GM18508 (cell line): ENCODE data around the gene MGAT3.

ENCODE experiments used
- ATAC-seq: cut with Tn5 transposase; IDR thresholded peaks from one replicate; pipeline ENCODE4 v1.9.1; 2021; ENCODE audit warnings: moderate number of reproducible peaks; ENCODE audit not compliant: insufficient read depth, unreplicated experiment

Gene MGAT3

DNA sequence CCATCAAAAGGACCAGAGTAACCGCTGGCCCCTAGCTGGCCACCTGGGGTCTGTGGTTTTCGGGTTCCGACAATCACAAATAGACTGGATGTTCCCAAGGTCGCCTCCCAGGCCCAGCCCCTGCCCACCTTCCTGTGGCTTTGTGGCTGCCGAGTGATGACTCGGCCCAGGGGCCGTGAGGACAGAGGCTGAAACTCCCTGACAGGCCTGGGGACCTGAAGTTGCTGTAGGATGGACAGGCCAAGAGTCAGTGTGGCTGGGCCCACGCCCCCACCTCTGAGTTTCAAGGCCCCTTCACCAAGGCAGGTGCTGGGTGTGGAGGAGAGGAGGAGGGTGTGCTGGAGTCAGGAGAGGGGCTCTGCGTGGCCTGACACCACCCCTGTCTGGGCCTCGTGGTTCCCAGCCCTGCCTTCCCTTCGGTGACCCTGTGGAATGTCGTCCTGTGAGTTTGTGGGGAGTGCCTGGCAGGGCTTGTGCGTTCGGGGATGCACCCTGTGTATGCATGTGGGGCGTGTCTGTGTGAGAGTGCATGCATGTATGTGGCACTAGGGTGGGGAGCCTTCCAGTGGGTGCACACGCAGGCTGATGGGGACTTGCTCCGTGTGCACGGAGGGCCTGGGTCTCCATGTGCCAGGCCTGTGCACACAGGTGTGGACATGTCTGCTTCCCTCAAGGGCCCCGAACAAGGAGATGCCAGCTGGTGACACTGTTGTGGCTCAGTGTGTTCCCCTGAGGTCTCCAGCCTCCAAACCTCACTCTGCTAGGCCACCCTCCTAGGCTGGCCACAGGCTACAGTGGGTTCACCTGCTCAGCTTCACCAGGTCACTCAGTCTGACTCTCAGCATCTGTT, 8.4 kb upstream of the MGAT3 start:
- no peak for ATAC-seq

DNA sequence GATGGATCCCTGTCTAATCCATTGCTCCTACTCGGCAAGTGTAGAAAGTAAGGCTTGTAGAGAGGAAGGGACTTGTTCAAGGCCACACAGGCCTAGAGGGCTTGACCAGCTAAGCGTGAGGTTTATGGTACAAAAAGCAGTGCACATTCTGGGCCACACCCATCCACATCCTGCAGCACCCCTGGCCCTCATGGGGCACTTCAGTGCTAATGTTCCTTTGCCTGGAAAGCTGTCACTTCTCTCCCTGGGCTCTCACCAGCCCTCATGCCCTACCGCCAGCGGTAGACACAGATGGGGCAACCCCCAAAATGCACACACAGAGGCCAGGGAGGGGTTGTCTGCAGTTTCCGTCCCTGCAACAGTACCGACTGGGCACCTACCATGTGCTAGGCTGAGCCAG, 7.1 kb upstream of the MGAT3 start:
- no peak for ATAC-seq

DNA sequence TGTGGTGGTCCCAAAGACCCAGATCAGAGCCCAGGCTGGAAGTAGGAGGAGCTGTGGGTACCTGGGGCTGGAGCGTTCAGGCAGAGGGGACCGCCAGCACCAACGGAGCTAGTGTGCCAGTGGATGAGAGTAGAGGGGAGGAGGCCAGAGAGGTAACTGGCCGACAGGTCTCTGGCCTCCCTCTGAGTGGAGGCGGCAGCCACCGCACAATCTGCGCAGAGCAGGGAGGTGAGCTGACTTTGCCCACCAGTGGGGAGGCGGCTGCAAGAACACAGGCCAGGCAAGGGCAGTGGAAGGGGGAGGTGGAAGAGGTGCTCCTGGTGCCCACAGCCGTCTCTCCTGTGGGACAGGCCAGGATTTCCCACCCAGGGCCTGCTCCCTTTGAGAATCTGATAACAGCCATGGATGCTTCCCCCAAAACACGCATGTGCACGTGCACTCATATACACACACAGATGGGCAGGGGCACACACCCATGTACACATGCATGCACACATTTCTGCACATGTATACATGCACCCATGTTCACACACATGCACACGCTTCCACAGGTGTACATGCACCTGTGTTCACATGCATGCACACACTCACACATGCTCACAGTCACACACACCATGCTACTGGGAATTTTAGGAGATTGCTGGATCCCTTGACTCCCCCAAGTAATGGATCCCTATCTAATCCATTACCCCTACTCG, 6.4 kb upstream of the MGAT3 start:
- no peak for ATAC-seq

GRCh38 chr22:39452740-39453040, 4.1 kb upstream of the MGAT3 start:
- ATAC-seq, result no peak

- ATAC-seq, result no peak
Observed at GRCh38 chr22:39453765-39454378, 2.9 kb upstream of the MGAT3 start.

DNA sequence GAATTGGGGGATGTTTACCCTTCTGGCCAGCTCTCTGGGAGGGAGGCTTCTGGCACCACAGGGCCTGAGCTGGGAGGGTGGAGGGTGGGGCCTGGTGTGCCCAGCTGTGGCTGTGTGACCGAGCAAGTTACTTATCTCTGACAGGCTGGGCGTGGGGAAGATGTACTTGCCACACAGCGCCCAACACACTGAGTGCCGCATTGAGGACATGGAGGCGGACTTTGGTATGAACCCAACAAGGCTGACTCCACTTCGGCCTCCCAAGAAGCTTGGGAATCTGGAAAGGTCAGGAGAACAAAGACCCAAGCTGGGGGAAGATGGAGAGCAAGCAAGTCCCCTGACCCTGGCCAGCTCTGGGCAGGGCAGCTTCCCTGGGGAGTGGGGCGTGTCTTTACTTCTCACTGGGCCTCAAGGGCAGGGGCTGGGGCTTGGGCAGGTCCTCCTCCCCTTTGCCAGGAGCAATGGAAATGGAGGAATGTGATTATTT, 2.4 kb upstream of the MGAT3 start:
- ATAC-seq, result no peak

DNA sequence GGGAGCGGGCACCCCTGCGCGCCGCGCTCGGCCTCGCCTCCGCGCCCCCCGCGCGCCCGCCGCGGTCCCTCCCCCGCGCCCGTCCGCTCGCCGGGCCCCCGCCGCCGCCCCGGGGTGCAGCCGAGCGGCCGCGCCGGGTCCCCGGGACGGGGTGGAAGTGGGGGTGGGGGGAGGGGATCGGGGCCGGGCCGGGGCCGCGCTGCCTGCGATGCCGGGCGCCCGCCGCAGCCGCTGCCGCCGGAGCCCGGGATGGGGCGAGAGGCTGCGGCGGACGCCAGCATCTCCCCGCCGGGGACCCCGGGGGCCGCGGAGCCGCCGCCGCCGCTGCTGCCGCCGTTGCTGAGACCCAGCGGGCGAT, 365 bp downstream of the MGAT3 start:
- ATAC-seq, result no peak

GRCh38 chr22:39457556-39458443, 988 bp downstream of the MGAT3 start:
- no peak for ATAC-seq

GRCh38 chr22:39458444-39459083, 1.8 kb downstream of the MGAT3 start:
- ATAC-seq, result no peak

DNA sequence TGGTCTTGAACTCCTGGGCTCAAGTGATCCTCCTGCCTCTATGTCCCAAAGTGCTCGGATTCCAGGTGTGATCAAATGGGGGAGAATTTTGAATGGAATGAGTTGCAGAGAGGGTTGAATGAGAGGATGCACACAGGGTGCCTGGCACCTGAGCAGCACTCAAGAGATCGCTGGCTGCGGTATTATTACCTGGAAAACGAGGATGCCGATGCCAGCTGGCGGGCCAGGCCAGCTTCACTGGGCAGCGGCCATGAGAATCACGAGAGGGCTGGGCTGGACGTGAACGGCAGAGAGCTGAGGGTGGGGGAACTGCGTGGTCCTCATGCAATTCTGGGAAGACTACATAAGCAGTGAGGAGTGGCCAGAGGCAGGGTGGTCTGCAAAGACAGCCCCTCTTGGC, 2.9 kb downstream of the MGAT3 start:
- ATAC-seq, result no peak

GRCh38 chr22:39462443-39463221, 5.8 kb downstream of the MGAT3 start:
- ATAC-seq, result no peak

GRCh38 chr22:39463277-39463676, 6.5 kb downstream of the MGAT3 start:
- no peak for ATAC-seq

GRCh38 chr22:39463931-39464390, 7.1 kb downstream of the MGAT3 start:
- no peak for ATAC-seq

- ATAC-seq, result no peak
Observed at GRCh38 chr22:39466228-39467006, 9.6 kb downstream of the MGAT3 start.

DNA sequence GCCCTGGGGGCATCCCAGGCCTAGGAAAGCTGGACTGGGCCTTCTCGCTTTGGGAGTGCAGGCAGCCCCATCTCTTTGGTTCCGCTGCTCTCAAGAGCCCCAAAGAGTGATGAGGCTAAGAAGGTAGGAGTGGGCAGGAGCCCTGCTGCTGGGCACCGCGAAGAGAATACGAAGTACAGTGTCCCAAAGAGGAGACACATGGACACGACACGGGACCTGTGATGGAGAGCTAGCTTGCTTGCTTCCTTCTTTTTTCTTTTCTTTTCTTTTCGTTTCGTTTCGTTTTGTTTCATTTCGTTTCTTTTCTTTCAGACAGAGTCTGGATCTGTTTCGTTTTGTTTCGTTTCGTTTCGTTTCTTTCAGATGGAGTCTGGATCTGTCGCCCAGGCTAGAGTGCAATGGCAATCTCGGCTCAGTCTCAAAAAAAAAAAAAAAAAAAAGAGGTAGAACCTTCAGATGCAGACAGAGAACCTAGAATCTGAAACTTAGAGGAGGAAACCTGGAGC, 10.6 kb downstream of the MGAT3 start:
- ATAC-seq, result no peak

- ATAC-seq, result no peak
Observed at GRCh38 chr22:39468487-39469325, 11.9 kb downstream of the MGAT3 start.

DNA sequence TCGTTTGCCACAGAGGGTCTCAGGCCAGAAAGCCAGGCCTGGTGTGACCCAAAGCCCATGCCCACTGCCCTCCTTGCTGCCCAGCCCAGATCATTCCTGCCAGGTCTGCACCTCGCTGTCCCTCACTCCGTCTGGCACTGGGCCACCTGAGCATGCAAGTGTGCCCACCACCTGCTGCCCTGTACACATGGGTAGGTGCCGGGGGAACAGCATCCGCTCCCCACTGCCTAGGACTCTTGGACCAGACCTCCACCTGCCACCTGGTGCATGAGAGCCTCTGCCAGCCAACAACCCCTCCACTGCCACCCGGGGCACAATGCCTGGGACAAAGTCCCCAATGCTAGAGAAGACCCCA, 12.5 kb downstream of the MGAT3 start:
- ATAC-seq, result no peak
